ENCODE data around the gene APOA1.

GRCh38 chr11:116857936-116858335 lies 20.5 kb upstream of the APOA1 start:
- TF ChIP-seq, protein P1, sequence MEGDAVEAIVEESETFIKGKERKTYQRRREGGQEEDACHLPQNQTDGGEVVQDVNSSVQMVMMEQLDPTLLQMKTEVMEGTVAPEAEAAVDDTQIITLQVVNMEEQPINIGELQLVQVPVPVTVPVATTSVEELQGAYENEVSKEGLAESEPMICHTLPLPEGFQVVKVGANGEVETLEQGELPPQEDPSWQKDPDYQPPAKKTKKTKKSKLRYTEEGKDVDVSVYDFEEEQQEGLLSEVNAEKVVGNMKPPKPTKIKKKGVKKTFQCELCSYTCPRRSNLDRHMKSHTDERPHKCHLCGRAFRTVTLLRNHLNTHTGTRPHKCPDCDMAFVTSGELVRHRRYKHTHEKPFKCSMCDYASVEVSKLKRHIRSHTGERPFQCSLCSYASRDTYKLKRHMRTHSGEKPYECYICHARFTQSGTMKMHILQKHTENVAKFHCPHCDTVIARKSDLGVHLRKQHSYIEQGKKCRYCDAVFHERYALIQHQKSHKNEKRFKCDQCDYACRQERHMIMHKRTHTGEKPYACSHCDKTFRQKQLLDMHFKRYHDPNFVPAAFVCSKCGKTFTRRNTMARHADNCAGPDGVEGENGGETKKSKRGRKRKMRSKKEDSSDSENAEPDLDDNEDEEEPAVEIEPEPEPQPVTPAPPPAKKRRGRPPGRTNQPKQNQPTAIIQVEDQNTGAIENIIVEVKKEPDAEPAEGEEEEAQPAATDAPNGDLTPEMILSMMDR (optimal IDR thresholded peaks at IDR 0.05 in 1 of 3, IDR thresholded peaks at IDR 0.05 in 1 of 3, conservative IDR thresholded peaks at IDR 0.05 in 1 of 3; ENCODE audit: extremely low read depth in 1 of 3, insufficient read depth in 2 of 3, low read length in 3 of 3), result no peak
- TF ChIP-seq EZH2 (IDR thresholded peaks at IDR 0.05; ENCODE audit: low read length), result no peak
